H1 (cell line): ENCODE results near the gene TMEM54. TPM values are rescaled to one million over a fixed set of nuclear protein-coding genes. Genes with fewer than 3 reads are reported as not detected.

ENCODE experiments used
- CHD2 ChIP-seq: IDR thresholded peaks from 2 replicates; pipeline ENCODE4 v1.6.1; 2012; ENCODE audit warnings: low read length, improper control_type of control experiment
- EZH2 ChIP-seq: fragments of 200-600 bp; sonication (generic); IDR thresholded peaks from 2 replicates; pipeline ENCODE4 v1.7.1; 2012; ENCODE audit warnings: low read depth, mild to moderate bottlenecking, moderate library complexity, low read length, inconsistent platforms; ENCODE audit not compliant: severe bottlenecking
- SP1 ChIP-seq: IDR thresholded peaks from 2 replicates; pipeline ENCODE4 v1.6.1; 2011; ENCODE audit warnings: low read depth, low read length
- polyA plus RNA-seq, 7 experiments: library from polyadenylated mRNA; depleted of rRNA in 3 of 7; stranded (reverse) in 5 of 7; unstranded in 2 of 7; fragments of >200 nt in 5 of 7; fragments of 200-250 nt in 2 of 7; gene quantifications; 1 replicate in 5 of 7; 2 replicates in 1 of 7; 4 replicates in 1 of 7; pipeline versions ENCODE4 v1.2.1 to v1.2.3, GENCODE V29; 2011 to 2013; ENCODE audit warnings: missing spikeins in 2 of 7, mixed read lengths in 2 of 7
- total RNA-seq: library from RNA; stranded (reverse); fragmentation: NEBNext Ultra II Directional; extraction: Animal tissue kit (Norgen Biotek cat#: 25700); gene quantifications from 2 replicates; pipeline ENCODE4 v1.2.1, GENCODE V29; 2021
- TF ChIP-seq, protein P1 (sequence below): fragments of 300-600 bp; sonication (generic); IDR thresholded peaks from 2 replicates; pipeline ENCODE4 v1.7.1; 2012; ENCODE audit warnings: low read length, moderate library complexity, mild to moderate bottlenecking, inconsistent platforms; ENCODE audit not compliant: insufficient replicate concordance

The TMEM54 gene
- total and polyA plus RNA-seq, 2 of the 8 experiments (the other 6 are each of a cell fraction or from before 2014, with no cell fraction given) = 9.5 to 58.7 TPM

GRCh38 chr1:32944180-32944579 lies 43.0 kb upstream of the TMEM54 start (continued):
- TF ChIP-seq, protein P1, sequence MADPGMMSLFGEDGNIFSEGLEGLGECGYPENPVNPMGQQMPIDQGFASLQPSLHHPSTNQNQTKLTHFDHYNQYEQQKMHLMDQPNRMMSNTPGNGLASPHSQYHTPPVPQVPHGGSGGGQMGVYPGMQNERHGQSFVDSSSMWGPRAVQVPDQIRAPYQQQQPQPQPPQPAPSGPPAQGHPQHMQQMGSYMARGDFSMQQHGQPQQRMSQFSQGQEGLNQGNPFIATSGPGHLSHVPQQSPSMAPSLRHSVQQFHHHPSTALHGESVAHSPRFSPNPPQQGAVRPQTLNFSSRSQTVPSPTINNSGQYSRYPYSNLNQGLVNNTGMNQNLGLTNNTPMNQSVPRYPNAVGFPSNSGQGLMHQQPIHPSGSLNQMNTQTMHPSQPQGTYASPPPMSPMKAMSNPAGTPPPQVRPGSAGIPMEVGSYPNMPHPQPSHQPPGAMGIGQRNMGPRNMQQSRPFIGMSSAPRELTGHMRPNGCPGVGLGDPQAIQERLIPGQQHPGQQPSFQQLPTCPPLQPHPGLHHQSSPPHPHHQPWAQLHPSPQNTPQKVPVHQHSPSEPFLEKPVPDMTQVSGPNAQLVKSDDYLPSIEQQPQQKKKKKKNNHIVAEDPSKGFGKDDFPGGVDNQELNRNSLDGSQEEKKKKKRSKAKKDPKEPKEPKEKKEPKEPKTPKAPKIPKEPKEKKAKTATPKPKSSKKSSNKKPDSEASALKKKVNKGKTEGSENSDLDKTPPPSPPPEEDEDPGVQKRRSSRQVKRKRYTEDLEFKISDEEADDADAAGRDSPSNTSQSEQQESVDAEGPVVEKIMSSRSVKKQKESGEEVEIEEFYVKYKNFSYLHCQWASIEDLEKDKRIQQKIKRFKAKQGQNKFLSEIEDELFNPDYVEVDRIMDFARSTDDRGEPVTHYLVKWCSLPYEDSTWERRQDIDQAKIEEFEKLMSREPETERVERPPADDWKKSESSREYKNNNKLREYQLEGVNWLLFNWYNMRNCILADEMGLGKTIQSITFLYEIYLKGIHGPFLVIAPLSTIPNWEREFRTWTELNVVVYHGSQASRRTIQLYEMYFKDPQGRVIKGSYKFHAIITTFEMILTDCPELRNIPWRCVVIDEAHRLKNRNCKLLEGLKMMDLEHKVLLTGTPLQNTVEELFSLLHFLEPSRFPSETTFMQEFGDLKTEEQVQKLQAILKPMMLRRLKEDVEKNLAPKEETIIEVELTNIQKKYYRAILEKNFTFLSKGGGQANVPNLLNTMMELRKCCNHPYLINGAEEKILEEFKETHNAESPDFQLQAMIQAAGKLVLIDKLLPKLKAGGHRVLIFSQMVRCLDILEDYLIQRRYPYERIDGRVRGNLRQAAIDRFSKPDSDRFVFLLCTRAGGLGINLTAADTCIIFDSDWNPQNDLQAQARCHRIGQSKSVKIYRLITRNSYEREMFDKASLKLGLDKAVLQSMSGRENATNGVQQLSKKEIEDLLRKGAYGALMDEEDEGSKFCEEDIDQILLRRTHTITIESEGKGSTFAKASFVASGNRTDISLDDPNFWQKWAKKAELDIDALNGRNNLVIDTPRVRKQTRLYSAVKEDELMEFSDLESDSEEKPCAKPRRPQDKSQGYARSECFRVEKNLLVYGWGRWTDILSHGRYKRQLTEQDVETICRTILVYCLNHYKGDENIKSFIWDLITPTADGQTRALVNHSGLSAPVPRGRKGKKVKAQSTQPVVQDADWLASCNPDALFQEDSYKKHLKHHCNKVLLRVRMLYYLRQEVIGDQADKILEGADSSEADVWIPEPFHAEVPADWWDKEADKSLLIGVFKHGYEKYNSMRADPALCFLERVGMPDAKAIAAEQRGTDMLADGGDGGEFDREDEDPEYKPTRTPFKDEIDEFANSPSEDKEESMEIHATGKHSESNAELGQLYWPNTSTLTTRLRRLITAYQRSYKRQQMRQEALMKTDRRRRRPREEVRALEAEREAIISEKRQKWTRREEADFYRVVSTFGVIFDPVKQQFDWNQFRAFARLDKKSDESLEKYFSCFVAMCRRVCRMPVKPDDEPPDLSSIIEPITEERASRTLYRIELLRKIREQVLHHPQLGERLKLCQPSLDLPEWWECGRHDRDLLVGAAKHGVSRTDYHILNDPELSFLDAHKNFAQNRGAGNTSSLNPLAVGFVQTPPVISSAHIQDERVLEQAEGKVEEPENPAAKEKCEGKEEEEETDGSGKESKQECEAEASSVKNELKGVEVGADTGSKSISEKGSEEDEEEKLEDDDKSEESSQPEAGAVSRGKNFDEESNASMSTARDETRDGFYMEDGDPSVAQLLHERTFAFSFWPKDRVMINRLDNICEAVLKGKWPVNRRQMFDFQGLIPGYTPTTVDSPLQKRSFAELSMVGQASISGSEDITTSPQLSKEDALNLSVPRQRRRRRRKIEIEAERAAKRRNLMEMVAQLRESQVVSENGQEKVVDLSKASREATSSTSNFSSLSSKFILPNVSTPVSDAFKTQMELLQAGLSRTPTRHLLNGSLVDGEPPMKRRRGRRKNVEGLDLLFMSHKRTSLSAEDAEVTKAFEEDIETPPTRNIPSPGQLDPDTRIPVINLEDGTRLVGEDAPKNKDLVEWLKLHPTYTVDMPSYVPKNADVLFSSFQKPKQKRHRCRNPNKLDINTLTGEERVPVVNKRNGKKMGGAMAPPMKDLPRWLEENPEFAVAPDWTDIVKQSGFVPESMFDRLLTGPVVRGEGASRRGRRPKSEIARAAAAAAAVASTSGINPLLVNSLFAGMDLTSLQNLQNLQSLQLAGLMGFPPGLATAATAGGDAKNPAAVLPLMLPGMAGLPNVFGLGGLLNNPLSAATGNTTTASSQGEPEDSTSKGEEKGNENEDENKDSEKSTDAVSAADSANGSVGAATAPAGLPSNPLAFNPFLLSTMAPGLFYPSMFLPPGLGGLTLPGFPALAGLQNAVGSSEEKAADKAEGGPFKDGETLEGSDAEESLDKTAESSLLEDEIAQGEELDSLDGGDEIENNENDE = no peak
- TF ChIP-seq CHD2 (no peak), SP1 (no peak), EZH2 (no peak)
